Activated CD8-positive, alpha-beta T cell treated with anti-CD3 and anti-CD28 coated beads for 36 hours (primary cell): Measurements from ENCODE around the gene UBE2B. TPM values are rescaled to one million over a fixed set of nuclear protein-coding genes. Genes with fewer than 3 reads are reported as not detected.

Experiments
- ATAC-seq: fragments of 200-7000 bp; cut with Tn5 transposase; one replicate; pipeline ENCODE4 v1.10.0; 2021; ENCODE audit warnings: mild to moderate bottlenecking, moderate library complexity
- CTCF ChIA-PET: fragments of 350-600 bp; sonication (Branson Sonifier 250); formaldehyde crosslinking; loops from one replicate; lab custom pipeline; 2021; ENCODE audit warnings: antibody characterized with exemption; lab: Charles Lee
- POLR2A ChIA-PET: fragments of 350-600 bp; sonication (Branson Sonifier 250); formaldehyde crosslinking; loops from one replicate; lab custom pipeline; 2021; ENCODE audit warnings: antibody characterized with exemption; lab: Charles Lee
- DNase-seq: peaks from one replicate; pipeline ENCODE4 v3.0.0-alpha.2; 2020
- H3K27ac Mint-ChIP-seq: one replicate; pipeline ENCODE4 v1.8.0; 2021; ENCODE audit warnings: mild to moderate bottlenecking, mixed read lengths
- H3K27me3 Mint-ChIP-seq: one replicate; pipeline ENCODE4 v1.8.0; 2021; ENCODE audit warnings: mixed read lengths
- H3K36me3 Mint-ChIP-seq: one replicate; pipeline ENCODE4 v1.8.0; 2021; ENCODE audit warnings: low read depth, mixed read lengths
- H3K4me1 Mint-ChIP-seq: one replicate; pipeline ENCODE4 v1.8.0; 2021; ENCODE audit warnings: low read depth, mixed read lengths
- H3K4me3 Mint-ChIP-seq: one replicate; pipeline ENCODE4 v1.8.0; 2021; ENCODE audit warnings: mild to moderate bottlenecking, moderate library complexity, mixed read lengths
- H3K9me3 Mint-ChIP-seq: one replicate; pipeline ENCODE4 v1.8.0; 2021; ENCODE audit warnings: mixed read lengths
- intact Hi-C: fragments of 100-400 bp; cut with micrococcal nuclease; formaldehyde crosslinking; loops from one replicate; pipeline ENCODE4 v1.10.0; 2022
- total RNA-seq, 2 experiments: library from RNA; stranded (reverse); gene quantifications; one replicate each; pipeline ENCODE4 v1.2.3, GENCODE V29; 2021
- TF ChIP-seq, protein P1 (sequence below): fragments of 200-600 bp; IDR thresholded peaks from one replicate; pipeline ENCODE4 v1.8.0; 2022; ENCODE audit warnings: antibody characterized with exemption, mild to moderate bottlenecking

The UBE2B gene
- total RNA-seq, 2 experiments from 2014 or later, result 97.6 to 98.9 TPM

DNA sequence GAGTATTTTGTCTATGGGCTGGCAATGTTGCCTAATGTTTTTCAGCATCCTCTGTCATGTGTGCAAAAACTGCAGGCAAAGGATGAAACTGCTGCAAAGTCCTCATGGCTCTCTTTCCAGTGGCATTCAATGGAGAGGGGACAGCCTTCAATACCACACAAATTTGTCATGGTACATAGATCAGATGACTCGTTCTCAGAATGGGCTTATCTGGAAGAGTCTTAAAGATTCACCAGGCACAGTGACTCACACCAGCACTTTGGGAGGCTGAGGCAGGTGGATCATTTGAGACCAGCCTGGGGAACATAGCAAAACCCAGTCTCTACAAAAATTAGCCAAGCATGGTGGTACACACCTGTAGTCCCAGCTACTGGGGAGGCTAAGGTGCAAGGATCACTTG is 35.0 kb downstream of the UBE2B start:
- peaks cover 33% of the 10 kb centered on the region for H3K4me1 Mint-ChIP-seq
- H3K27me3 Mint-ChIP-seq, result no peaks in the 10 kb centered on the region
- TF ChIP-seq, protein P1, sequence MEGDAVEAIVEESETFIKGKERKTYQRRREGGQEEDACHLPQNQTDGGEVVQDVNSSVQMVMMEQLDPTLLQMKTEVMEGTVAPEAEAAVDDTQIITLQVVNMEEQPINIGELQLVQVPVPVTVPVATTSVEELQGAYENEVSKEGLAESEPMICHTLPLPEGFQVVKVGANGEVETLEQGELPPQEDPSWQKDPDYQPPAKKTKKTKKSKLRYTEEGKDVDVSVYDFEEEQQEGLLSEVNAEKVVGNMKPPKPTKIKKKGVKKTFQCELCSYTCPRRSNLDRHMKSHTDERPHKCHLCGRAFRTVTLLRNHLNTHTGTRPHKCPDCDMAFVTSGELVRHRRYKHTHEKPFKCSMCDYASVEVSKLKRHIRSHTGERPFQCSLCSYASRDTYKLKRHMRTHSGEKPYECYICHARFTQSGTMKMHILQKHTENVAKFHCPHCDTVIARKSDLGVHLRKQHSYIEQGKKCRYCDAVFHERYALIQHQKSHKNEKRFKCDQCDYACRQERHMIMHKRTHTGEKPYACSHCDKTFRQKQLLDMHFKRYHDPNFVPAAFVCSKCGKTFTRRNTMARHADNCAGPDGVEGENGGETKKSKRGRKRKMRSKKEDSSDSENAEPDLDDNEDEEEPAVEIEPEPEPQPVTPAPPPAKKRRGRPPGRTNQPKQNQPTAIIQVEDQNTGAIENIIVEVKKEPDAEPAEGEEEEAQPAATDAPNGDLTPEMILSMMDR, result no peak
- intact Hi-C loops, result loop anchor here (10.0 kb wide), 1 partner anchor 102 kb away; no protein-coding TSS in a partner anchor
- ChIA-PET POLR2A (interaction anchor here (0.5 to 1.2 kb wide), 3 partner anchors 10 to 120 kb away, joined by 3 to 4 read pairs (median 3); partner anchors contain the start of gene JADE2), CTCF (interaction anchor here (0.7 to 1.4 kb wide), 4 partner anchors 10 to 117 kb away, joined by 3 to 5 read pairs (median 3); no protein-coding TSS in a partner anchor)
- DNase-seq (peak; percentile 17), ATAC-seq (peak; percentile 56)
- no peaks in the 10 kb centered on the region for H3K9me3 Mint-ChIP-seq
- peak overlapping the region; percentile 52 for H3K27ac Mint-ChIP-seq
- peaks cover 19% of the 10 kb centered on the region for H3K36me3 Mint-ChIP-seq
- H3K4me3 Mint-ChIP-seq, result no peak overlapping the region

DNA sequence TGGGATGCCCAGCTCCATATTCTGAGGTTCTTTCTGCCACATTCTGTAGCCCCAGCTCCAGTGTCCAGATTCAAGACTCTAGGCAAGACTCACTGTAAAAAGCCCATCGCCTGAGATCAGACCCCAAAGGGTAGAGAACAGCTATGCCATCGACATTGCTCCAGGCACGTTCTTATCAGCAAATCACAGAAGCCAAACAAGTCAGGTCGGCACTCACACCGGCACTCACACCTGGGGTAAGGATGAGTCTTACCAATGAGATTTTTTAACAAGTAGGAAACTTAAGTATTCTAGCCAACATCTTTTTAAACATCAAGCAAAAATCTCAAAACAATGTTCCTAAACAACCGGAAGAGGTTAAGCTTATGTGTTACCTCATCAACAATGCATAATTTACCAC is 38.0 kb downstream of the UBE2B start:
- TF ChIP-seq, protein P1, result no peak
- H3K9me3 Mint-ChIP-seq, result no peaks in the 10 kb centered on the region
- peaks cover 11% of the 10 kb centered on the region for H3K36me3 Mint-ChIP-seq
- intact Hi-C loops, result loop anchor here (10.0 kb wide), 1 partner anchor 105 kb away; no protein-coding TSS in a partner anchor
- ChIA-PET POLR2A (interaction anchor here (1.4 to 2.4 kb wide), 5 partner anchors 11 to 135 kb away, joined by 3 to 7 read pairs (median 5); partner anchors contain the start of gene UBE2B), CTCF (interaction anchor here (1.1 to 10.5 kb wide), 4 partner anchors 11 to 177 kb away, joined by 3 to 72 read pairs (median 10); no protein-coding TSS in a partner anchor)
- peak overlapping the region; percentile 31 for H3K27ac Mint-ChIP-seq
- ATAC-seq, result no peak
- H3K4me3 Mint-ChIP-seq, result no peak overlapping the region
- no peak for DNase-seq
- H3K27me3 Mint-ChIP-seq, result no peaks in the 10 kb centered on the region
- peaks cover 43% of the 10 kb centered on the region for H3K4me1 Mint-ChIP-seq

DNA sequence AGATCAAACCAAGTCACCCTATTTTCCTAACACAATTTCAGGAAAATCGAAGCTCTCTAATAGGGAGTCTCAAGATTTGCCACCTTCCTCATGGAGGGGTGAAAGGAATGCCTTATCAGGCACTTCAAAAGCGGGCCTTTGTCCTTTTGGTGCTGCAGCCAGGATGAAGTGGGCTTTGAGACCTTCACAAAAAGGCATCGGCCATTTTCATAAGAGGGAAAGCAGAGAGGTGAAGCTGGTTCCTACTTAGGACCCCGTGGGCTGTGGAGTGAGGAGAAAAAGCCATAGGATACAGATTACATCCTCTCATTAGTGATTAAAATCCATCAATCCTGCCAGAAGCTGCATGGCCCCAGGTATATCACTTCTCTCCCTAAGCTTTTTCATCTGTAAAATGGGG is 39.5 kb downstream of the UBE2B start:
- TF ChIP-seq, protein P1, result no peak
- Mint-ChIP-seq H3K4me3 (peak overlapping the region; percentile 97), H3K4me1 (peaks cover 43% of the 10 kb centered on the region), H3K27me3 (no peaks in the 10 kb centered on the region), H3K9me3 (no peaks in the 10 kb centered on the region), H3K27ac (peak overlapping the region; percentile 76), H3K36me3 (peaks cover 10% of the 10 kb centered on the region)
- DNase-seq (no peak), ATAC-seq (no peak)
- ChIA-PET POLR2A (interaction anchor here (0.6 to 1.9 kb wide), 13 partner anchors 34 to 186 kb away, joined by 3 to 15 read pairs (median 4); partner anchors contain the start of genes JADE2 and UBE2B), CTCF (interaction anchor here (0.8 to 10.5 kb wide), 24 partner anchors 10 to 494 kb away, joined by 3 to 72 read pairs (median 6); partner anchors contain the start of genes JADE2 and PCBD2)
- intact Hi-C loops, result loop anchor here (5.0 kb wide), 1 partner anchor 116 kb away; the partner anchor contains the start of gene JADE2

DNA sequence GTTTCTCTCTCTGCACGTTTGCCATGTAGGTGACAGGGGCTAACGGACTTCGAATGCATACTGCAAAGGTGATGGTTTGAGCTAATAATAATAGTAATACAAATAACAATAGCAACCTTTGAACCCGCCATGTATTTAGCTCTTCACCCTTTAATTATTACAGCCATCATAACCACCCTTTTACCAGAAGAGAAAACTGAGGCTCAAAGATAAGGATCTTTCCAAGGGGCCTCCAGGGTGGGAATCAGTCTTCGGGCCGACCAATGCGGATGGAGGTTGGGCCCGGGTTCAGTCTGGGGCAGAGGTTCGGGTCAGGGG is 39.8 kb downstream of the UBE2B start:
- CTCF ChIA-PET, result interaction anchor here (0.7 to 10.5 kb wide), 29 partner anchors 11 to 494 kb away, joined by 3 to 72 read pairs (median 5); partner anchors contain the start of genes JADE2, PCBD2 and UBE2B
- POLR2A ChIA-PET, result interaction anchor here (0.5 to 1.9 kb wide), 18 partner anchors 10 to 747 kb away, joined by 3 to 15 read pairs (median 4); partner anchors contain the start of genes JADE2 and UBE2B
- H3K4me1 Mint-ChIP-seq, result peaks cover 40% of the 10 kb centered on the region
- DNase-seq (no peak), ATAC-seq (no peak)
- TF ChIP-seq, protein P1, result no peak
- H3K36me3 Mint-ChIP-seq, result peaks cover 7% of the 10 kb centered on the region
- H3K27ac Mint-ChIP-seq, result peak overlapping the region; percentile 76
- no peaks in the 10 kb centered on the region for H3K9me3 Mint-ChIP-seq
- intact Hi-C loops, result loop anchor here (5.0 kb wide), 1 partner anchor 116 kb away; the partner anchor contains the start of gene JADE2
- H3K4me3 Mint-ChIP-seq, result peak overlapping the region; percentile 97
- H3K27me3 Mint-ChIP-seq, result no peaks in the 10 kb centered on the region
